Sigmoid colon (tissue), 7 donors: ENCODE data around the gene WDFY2. TPM values are rescaled to one million over a fixed set of nuclear protein-coding genes. Genes with fewer than 3 reads are reported as not detected.
A peak's percentile ranks its signal among the peaks of the same experiment; 100 is the strongest.

ENCODE experiments used
- DNase-seq: peaks from one replicate; pipeline ENCODE4 v3.0.0-alpha.2; 2019
- H3K27ac ChIP-seq, 4 donors: fragments of 200-600 bp; sonication (generic); one replicate each; pipeline ENCODE4 v1.5.1; 2016 to 2019; ENCODE audit warnings: mild to moderate bottlenecking in 1 of 4
- H3K27me3 ChIP-seq, 3 donors: fragments of 200-600 bp; sonication (generic); one replicate each; pipeline ENCODE4 v1.5.1; 2019; ENCODE audit warnings: mild to moderate bottlenecking in 1 of 3
- H3K36me3 ChIP-seq, 4 donors: fragments of 200-600 bp; sonication (generic); one replicate each; pipeline ENCODE4 v1.5.1; 2016 to 2019
- H3K4me1 ChIP-seq, 4 donors: fragments of 200-600 bp; sonication (generic); one replicate each; pipeline ENCODE4 v1.5.1; 2017 to 2019
- H3K4me3 ChIP-seq, 4 donors: fragments of 200-600 bp; sonication (generic); one replicate each; pipeline ENCODE4 v1.5.1; 2017 to 2019; ENCODE audit warnings: mild to moderate bottlenecking in 2 of 4, moderate library complexity in 1 of 4
- H3K9me3 ChIP-seq, 4 donors: fragments of 200-600 bp in 3 of 4; sonication (generic) in 3 of 4; one replicate each; pipeline versions ENCODE4 v1.5.1 to v1.6.1; 2013 to 2019
- CTCF ChIP-seq, 4 experiments: fragments of 450-650 bp in 3 of 4; fragments of 200-600 bp in 1 of 4; IDR thresholded peaks; one replicate each; pipeline ENCODE4 v1.5.1; 2016 to 2019; ENCODE audit warnings: antibody characterized with exemption in 4 of 4, mild to moderate bottlenecking in 3 of 4, moderate library complexity in 2 of 4
- EP300 ChIP-seq, 4 donors: sonication (generic); formaldehyde crosslinking; IDR thresholded peaks; one replicate each; pipeline ENCODE4 v1.6.1; 2017; ENCODE audit warnings: antibody characterized with exemption in 4 of 4
- POLR2A ChIP-seq, 2 donors: fragments of 450-650 bp; IDR thresholded peaks; one replicate each; pipeline ENCODE4 v1.6.1; 2016; ENCODE audit warnings: antibody characterized with exemption in 2 of 2, mild to moderate bottlenecking in 2 of 2, moderate library complexity in 2 of 2
- POLR2AphosphoS5 ChIP-seq, 4 donors: sonication (generic); formaldehyde crosslinking; IDR thresholded peaks; one replicate each; pipeline ENCODE4 v1.6.1; 2017; ENCODE audit warnings: antibody characterized with exemption in 4 of 4
- WGBS, 2 donors: extraction: QIAGEN DNeasy Blood & Tissue Kit; methylation state at CpG; one replicate each; pipeline ENCODE4 v1.1.7; 2013; 5-methylcytosine and 5-hydroxymethylcytosine counted together
- intact Hi-C: fragments of 100-400 bp; cut with DNase I; formaldehyde crosslinking; loops from one replicate; pipeline ENCODE4 v1.15.1; 2023
- polyA plus RNA-seq, 3 donors: library from polyadenylated mRNA; stranded (reverse); fragments of 200-250 nt; gene quantifications; one replicate each; pipeline ENCODE4 v1.2.3, GENCODE V29; 2013
- total RNA-seq, 4 donors: library from RNA; depleted of rRNA; stranded (reverse); fragments of >200 nt; gene quantifications; one replicate each; pipeline ENCODE4 v1.1.0, GENCODE V29; 2016
- donor health status: healthy with polysubstance abuse.
- donor health status: Bipolar disorder and iron deficiency.
- donor health status: healthy.

The WDFY2 gene
- total and polyA plus RNA-seq, 7 donors = 0.60 to 18.3 (median 7.3) TPM

GRCh38 chr13:51612867-51613266 lies 28.6 kb downstream of the WDFY2 start:
- Histone ChIP-seq H3K36me3 (no peaks in the 10 kb centered on the region), H3K27me3 (no peaks in the 10 kb centered on the region), H3K4me3 (no peak overlapping the region), H3K27ac (no peak overlapping the region), H3K9me3 (no peaks in the 10 kb centered on the region), H3K4me1 (no peaks in the 10 kb centered on the region)
- DNase-seq = no peak
- WGBS, 2 donors = 76 to 96% methylated on average over 3 of the region's 3 CpGs
- TF ChIP-seq POLR2AphosphoS5 (IDR thresholded peaks at IDR 0.05) = no peak
- TF ChIP-seq POLR2A (IDR thresholded peaks at IDR 0.05) = no peak
- no peak for TF ChIP-seq EP300 (IDR thresholded peaks at IDR 0.05)
- intact Hi-C loops = no loop called here

GRCh38 chr13:51613535-51613934 lies 29.3 kb downstream of the WDFY2 start:
- H3K4me3 ChIP-seq = no peak overlapping the region
- no peak overlapping the region for H3K27ac ChIP-seq
- DNase-seq = no peak
- H3K4me1 ChIP-seq = peaks cover 0 to 1% (median under 1%) of the 10 kb centered on the region in 4 donors
- intact Hi-C loops = no loop called here
- no peaks in the 10 kb centered on the region for H3K9me3 ChIP-seq
- WGBS, 2 donors = 78 to 83% methylated on average over 2 of the region's 2 CpGs
- no peak for TF ChIP-seq EP300 (IDR thresholded peaks at IDR 0.05)
- TF ChIP-seq POLR2AphosphoS5 (IDR thresholded peaks at IDR 0.05) = no peak
- no peaks in the 10 kb centered on the region for H3K36me3 ChIP-seq
- H3K27me3 ChIP-seq = no peaks in the 10 kb centered on the region

- Histone ChIP-seq H3K4me1 (peaks cover 0 to 10% (median 6%) of the 10 kb centered on the region in 4 donors), H3K27ac (no peak overlapping the region), H3K27me3 (no peaks in the 10 kb centered on the region), H3K9me3 (no peaks in the 10 kb centered on the region), H3K36me3 (no peaks in the 10 kb centered on the region), H3K4me3 (no peak overlapping the region)
- DNase-seq = no peak
- no peak for TF ChIP-seq EP300 (IDR thresholded peaks at IDR 0.05)
- peak in 1 of 4 donors; percentile 16 for TF ChIP-seq POLR2AphosphoS5 (IDR thresholded peaks at IDR 0.05)
- TF ChIP-seq CTCF (IDR thresholded peaks at IDR 0.05) = no peak
- no peak for TF ChIP-seq POLR2A (IDR thresholded peaks at IDR 0.05)
- 47 to 78% methylated on average over 8 of the region's 8 CpGs for WGBS, 2 donors
- intact Hi-C loops = no loop called here
Observed at GRCh38 chr13:51614350-51614786, 30.1 kb downstream of the WDFY2 start.

GRCh38 chr13:51618626-51619025 lies 34.4 kb downstream of the WDFY2 start:
- H3K27ac ChIP-seq = no peak overlapping the region
- peaks cover 0 to 20% (median 12%) of the 10 kb centered on the region in 4 donors for H3K4me1 ChIP-seq
- TF ChIP-seq CTCF (IDR thresholded peaks at IDR 0.05) (no peak), POLR2AphosphoS5 (IDR thresholded peaks at IDR 0.05) (no peak), POLR2A (IDR thresholded peaks at IDR 0.05) (no peak), EP300 (IDR thresholded peaks at IDR 0.05) (no peak)
- intact Hi-C loops = no loop called here
- H3K36me3 ChIP-seq = no peaks in the 10 kb centered on the region
- no peak overlapping the region for H3K4me3 ChIP-seq
- no peak for DNase-seq
- no peaks in the 10 kb centered on the region for H3K27me3 ChIP-seq
- H3K9me3 ChIP-seq = no peaks in the 10 kb centered on the region
- WGBS, 2 donors = 86 to 93% methylated on average over 1 of the region's 1 CpG

- H3K4me3 ChIP-seq = no peak overlapping the region
- 83 to 84% methylated on average over 2 of the region's 2 CpGs for WGBS, 2 donors
- H3K9me3 ChIP-seq = no peaks in the 10 kb centered on the region
- H3K27me3 ChIP-seq = no peaks in the 10 kb centered on the region
- peaks cover 0 to 20% (median 12%) of the 10 kb centered on the region in 4 donors for H3K4me1 ChIP-seq
- DNase-seq = no peak
- no peaks in the 10 kb centered on the region for H3K36me3 ChIP-seq
- H3K27ac ChIP-seq = no peak overlapping the region
- no peak for TF ChIP-seq POLR2A (IDR thresholded peaks at IDR 0.05)
- TF ChIP-seq POLR2AphosphoS5 (IDR thresholded peaks at IDR 0.05) = no peak
- intact Hi-C loops = no loop called here
Observed at GRCh38 chr13:51619614-51620013, 35.4 kb downstream of the WDFY2 start.

GRCh38 chr13:51620165-51620983 lies 36.1 kb downstream of the WDFY2 start:
- Histone ChIP-seq H3K36me3 (no peaks in the 10 kb centered on the region), H3K4me3 (no peak overlapping the region), H3K27ac (no peak overlapping the region), H3K27me3 (no peaks in the 10 kb centered on the region), H3K9me3 (no peaks in the 10 kb centered on the region), H3K4me1 (peaks cover 0 to 24% (median 13%) of the 10 kb centered on the region in 4 donors)
- intact Hi-C loops = no loop called here
- TF ChIP-seq POLR2AphosphoS5 (IDR thresholded peaks at IDR 0.05) = no peak
- no peak for DNase-seq
- 90% methylated on average over 11 of the region's 11 CpGs for WGBS, 2 donors
